K562 (cell line): ENCODE results near the gene MAPRE2. TPM values are rescaled to one million over a fixed set of nuclear protein-coding genes. Genes with fewer than 3 reads are reported as not detected.

Experiments
- BRD9 ChIP-seq: fragments of 450-650 bp; IDR thresholded peaks from 2 replicates; pipeline ENCODE4 v1.6.1; 2018; ENCODE audit warnings: low read depth; ENCODE audit not compliant: partially characterized antibody
- C11orf30 ChIP-seq: fragments of 450-650 bp; IDR thresholded peaks from 2 replicates; pipeline ENCODE4 v1.6.1; 2016; ENCODE audit warnings: low read depth, mild to moderate bottlenecking
- CCNT2 ChIP-seq: IDR thresholded peaks from 2 replicates; pipeline ENCODE4 v1.6.1; 2011; ENCODE audit warnings: borderline replicate concordance, low read depth, mild to moderate bottlenecking, moderate library complexity, mixed read lengths, low read length; ENCODE audit not compliant: insufficient read length; ENCODE audit errors: extremely low read depth
- DDX20 ChIP-seq: fragments of 450-650 bp; IDR thresholded peaks from 2 replicates; pipeline ENCODE4 v1.6.1; 2016; ENCODE audit warnings: missing genetic modification characterization, low read depth, mild to moderate bottlenecking, missing compliant biosample characterization, moderate library complexity
- DIDO1 ChIP-seq: fragments of 450-650 bp; IDR thresholded peaks from 2 replicates; pipeline ENCODE4 v1.6.1; 2016; ENCODE audit warnings: low read depth, missing biosample characterization, missing genetic modification characterization
- E2F8 ChIP-seq: fragments of 450-650 bp; IDR thresholded peaks from 2 replicates; pipeline ENCODE4 v1.7.1; 2018; ENCODE audit warnings: mild to moderate bottlenecking, low read depth; ENCODE audit not compliant: partially characterized antibody
- FOXJ3 ChIP-seq: sonication (generic); formaldehyde crosslinking; IDR thresholded peaks from 2 replicates; pipeline ENCODE4 v1.4.0; 2020; ENCODE audit warnings: mild to moderate bottlenecking, missing genetic modification reagents
- GATA2 ChIP-seq: sonication (generic); formaldehyde crosslinking; IDR thresholded peaks from 2 replicates; pipeline ENCODE4 v1.4.0; 2020; ENCODE audit warnings: mild to moderate bottlenecking, missing genetic modification reagents
- NKRF ChIP-seq: fragments of 450-650 bp; IDR thresholded peaks from 2 replicates; pipeline ENCODE4 v1.6.1; 2016; ENCODE audit warnings: borderline replicate concordance
- PHB ChIP-seq: fragments of 250-450 bp; sonication (Bioruptor Pico); IDR thresholded peaks from 2 replicates; pipeline ENCODE4 v1.5.0; 2021
- SRSF1 ChIP-seq: fragments of 200-400 bp; formaldehyde crosslinking; IDR thresholded peaks from 2 replicates; pipeline ENCODE4 v1.6.1; 2017; ENCODE audit warnings: mild to moderate bottlenecking, low read depth, low read length, moderate library complexity
- TRIM25 ChIP-seq: fragments of 450-650 bp; IDR thresholded peaks from 2 replicates; pipeline ENCODE4 v1.7.0; 2016; ENCODE audit warnings: borderline replicate concordance
- ZNF57 ChIP-seq: fragments of 450-650 bp; formaldehyde crosslinking; IDR thresholded peaks from 2 replicates; pipeline ENCODE4 v1.4.0; 2020; ENCODE audit warnings: mild to moderate bottlenecking, moderate library complexity
- polyA plus RNA-seq, 8 experiments: library from polyadenylated mRNA; depleted of rRNA in 4 of 8; stranded (reverse) in 5 of 8; unstranded in 3 of 8; fragments of >200 nt; fragmentation: Nextera tagmentation in 2 of 8; fragmentation: Illumina TruSeq in 1 of 8; extraction: Ambion mirVana in 2 of 8; extraction: Trizol in 1 of 8; gene quantifications; 2 replicates each; pipeline versions ENCODE4 v1.2.1 to v1.2.3, GENCODE V29; 2011 to 2014; ENCODE audit warnings: inconsistent platforms in 1 of 8, missing spikeins in 1 of 8
- total RNA-seq, 7 experiments: library from RNA; depleted of rRNA in 6 of 7; stranded (reverse); fragments of >200 nt in 6 of 7; fragmentation: Illumina TruSeq in 2 of 7; extraction: Trizol in 2 of 7; gene quantifications; 2 replicates each; pipeline versions ENCODE4 v1.2.1 to v1.2.3, GENCODE V29; 2011 to 2021; ENCODE audit warnings: low replicate concordance in 1 of 7

Gene MAPRE2
- total and polyA plus RNA-seq, 9 of the 15 experiments (the other 6 are each of a cell fraction or from before 2014, with no cell fraction given) = 32.3 to 70.7 (median 40.7) TPM

- TF ChIP-seq FOXJ3 = no peak
- TF ChIP-seq SRSF1 = no peak
- TF ChIP-seq DDX20 (tag) = no peak
- no peak for TF ChIP-seq GATA2 (CRISPR knock-in tag)
- no peak for TF ChIP-seq DIDO1 (tag)
- no peak for TF ChIP-seq TRIM25
- no peak for TF ChIP-seq BRD9
- TF ChIP-seq ZNF57 = no peak
- TF ChIP-seq C11orf30 = no peak
- TF ChIP-seq E2F8 = no peak
- TF ChIP-seq PHB (CRISPR knock-in tag) = no peak
- no peak for TF ChIP-seq CCNT2
- TF ChIP-seq NKRF = no peak
- TF ChIP-seq, all 486 proteins: peak for 0
Observed at GRCh38 chr18:35114305-35114704, 73.1 kb downstream of the MAPRE2 start (continued).
